H1 (cell line): ENCODE results near the gene ESRP2. TPM values are rescaled to one million over a fixed set of nuclear protein-coding genes. Genes with fewer than 3 reads are reported as not detected.

Experiments
- polyA plus RNA-seq, 7 experiments: library from polyadenylated mRNA; depleted of rRNA in 3 of 7; stranded (reverse) in 5 of 7; unstranded in 2 of 7; fragments of >200 nt in 5 of 7; fragments of 200-250 nt in 2 of 7; gene quantifications; 1 replicate in 5 of 7; 2 replicates in 1 of 7; 4 replicates in 1 of 7; pipeline versions ENCODE4 v1.2.1 to v1.2.3, GENCODE V29; 2011 to 2013; ENCODE audit warnings: missing spikeins in 2 of 7, mixed read lengths in 2 of 7
- total RNA-seq: library from RNA; stranded (reverse); fragmentation: NEBNext Ultra II Directional; extraction: Animal tissue kit (Norgen Biotek cat#: 25700); gene quantifications from 2 replicates; pipeline ENCODE4 v1.2.1, GENCODE V29; 2021
- TF ChIP-seq, protein P1 (sequence below): IDR thresholded peaks from 2 replicates; pipeline ENCODE4 v1.6.1; 2012; ENCODE audit warnings: inconsistent platforms

The ESRP2 gene
- total and polyA plus RNA-seq, 2 of the 8 experiments (the other 6 are each of a cell fraction or from before 2014, with no cell fraction given), result 35.1 to 45.8 TPM

DNA sequence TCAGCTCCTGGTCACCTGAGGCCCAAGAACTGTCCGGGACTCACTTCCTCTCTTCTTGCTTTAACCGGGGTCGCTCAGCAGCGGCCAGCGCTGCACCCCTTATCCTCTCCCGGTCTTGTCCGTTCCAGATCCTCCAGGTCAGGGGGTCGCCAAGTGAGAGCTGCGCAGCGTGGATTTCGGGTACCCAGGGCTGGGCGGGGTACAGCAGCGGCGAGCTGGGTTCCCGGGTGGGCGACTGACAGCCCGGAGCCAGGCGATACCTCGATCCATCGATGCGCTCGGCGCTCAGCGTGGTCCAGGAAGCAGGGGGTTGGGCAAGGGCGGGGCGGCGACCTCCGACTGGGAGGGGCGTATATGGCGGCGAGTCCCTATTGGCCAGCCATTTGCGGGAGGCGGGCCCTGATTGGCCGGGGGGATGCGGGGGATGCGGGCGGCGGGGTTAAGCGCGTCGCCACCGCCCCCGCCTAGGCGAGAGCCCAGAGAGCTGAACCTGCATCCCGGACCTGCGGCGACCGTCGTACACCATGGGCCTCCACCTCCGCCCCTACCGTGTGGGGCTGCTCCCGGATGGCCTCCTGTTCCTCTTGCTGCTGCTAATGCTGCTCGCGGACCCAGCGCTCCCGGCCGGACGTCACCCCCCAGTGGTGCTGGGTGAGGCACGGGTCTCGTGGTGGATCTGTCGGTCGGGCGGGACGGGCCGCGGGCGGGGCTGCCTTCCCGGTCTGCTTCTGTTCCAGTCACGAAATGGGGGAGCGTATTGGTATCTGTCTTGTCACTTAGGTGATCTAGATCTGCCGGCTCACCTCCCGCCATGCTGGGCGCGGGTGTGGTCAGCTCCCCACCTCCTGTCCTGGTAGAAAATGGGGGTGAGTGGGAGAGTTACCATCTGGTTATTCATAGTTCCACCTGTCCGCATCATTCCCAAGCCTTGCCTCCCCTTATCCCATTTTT lies 9.3 kb upstream of the ESRP2 start, which contains the start of gene PLA2G15 (continued):
- TF ChIP-seq, protein P1, sequence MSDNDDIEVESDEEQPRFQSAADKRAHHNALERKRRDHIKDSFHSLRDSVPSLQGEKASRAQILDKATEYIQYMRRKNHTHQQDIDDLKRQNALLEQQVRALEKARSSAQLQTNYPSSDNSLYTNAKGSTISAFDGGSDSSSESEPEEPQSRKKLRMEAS, result peak; percentile 61
